RPMI8226 (cell line): ENCODE measurements around the gene P2RY13.

Source experiments
- DNase-seq: peaks from one replicate; pipeline ENCODE4 v3.0.0-alpha.2; 2015

P2RY13 gene

GRCh38 chr3:151329363-151329762, at the start of gene P2RY13:
TSS of gene P2RY13 (minus strand) at chr3:151329549. CDS start at chr3:151329528, 21 bp downstream.
- DNase-seq, result no peak

GRCh38 chr3:151377768-151378385, 48.5 kb upstream of the P2RY13 start:
- DNase-seq, result no peak

- DNase-seq, result no peak
Observed at GRCh38 chr3:151372063-151372820, 42.9 kb upstream of the P2RY13 start.

- no peak for DNase-seq
Observed at GRCh38 chr3:151371526-151371925, 42.2 kb upstream of the P2RY13 start.

- no peak for DNase-seq
Observed at GRCh38 chr3:151367448-151367847, 38.1 kb upstream of the P2RY13 start.

- DNase-seq, result no peak
Observed at GRCh38 chr3:151366993-151367392, 37.6 kb upstream of the P2RY13 start.

GRCh38 chr3:151362751-151363174, 33.4 kb upstream of the P2RY13 start:
- DNase-seq, result no peak

GRCh38 chr3:151357463-151357850, 28.1 kb upstream of the P2RY13 start:
- no peak for DNase-seq

GRCh38 chr3:151356794-151357462, 27.6 kb upstream of the P2RY13 start:
- no peak for DNase-seq

GRCh38 chr3:151351648-151352047, 22.3 kb upstream of the P2RY13 start:
- DNase-seq, result no peak

GRCh38 chr3:151351219-151351618, 21.9 kb upstream of the P2RY13 start:
- DNase-seq, result no peak

- DNase-seq, result no peak
Observed at GRCh38 chr3:151350656-151351055, 21.3 kb upstream of the P2RY13 start.

- peak; percentile 16 for DNase-seq
Observed at GRCh38 chr3:151347432-151347831, 18.1 kb upstream of the P2RY13 start.

- DNase-seq, result no peak
Observed at GRCh38 chr3:151346292-151346691, 16.9 kb upstream of the P2RY13 start.

GRCh38 chr3:151345859-151346258, 16.5 kb upstream of the P2RY13 start:
- no peak for DNase-seq

- no peak for DNase-seq
Observed at GRCh38 chr3:151331696-151332095, 2.3 kb upstream of the P2RY13 start.

- DNase-seq, result no peak
Observed at GRCh38 chr3:151330899-151331298, 1.6 kb upstream of the P2RY13 start.

- no peak for DNase-seq
Observed at GRCh38 chr3:151330379-151330778, 1.0 kb upstream of the P2RY13 start.

- no peak for DNase-seq
Observed at GRCh38 chr3:151328298-151328995, 902 bp downstream of the P2RY13 start.

- peak; percentile 18 for DNase-seq
Observed at GRCh38 chr3:151327571-151328198, 1.7 kb downstream of the P2RY13 start.

GRCh38 chr3:151322511-151322910, 6.8 kb downstream of the P2RY13 start:
- DNase-seq, result no peak

- no peak for DNase-seq
Observed at GRCh38 chr3:151321526-151321925, 7.8 kb downstream of the P2RY13 start.

GRCh38 chr3:151320131-151320530, 9.2 kb downstream of the P2RY13 start:
- no peak for DNase-seq
